Muscle layer of duodenum (tissue), 2 donors: Measurements from ENCODE around the gene LAMTOR2.
"Not testable (repeated sequence)": the region's sequence is repeated elsewhere in the genome, so short reads cannot be mapped to it uniquely, and the experiment has no call there.

ENCODE experiments used
- H3K27ac ChIP-seq: one replicate; pipeline ENCODE4 v1.7.0; 2013; ENCODE audit warnings: mild to moderate bottlenecking, low read length
- H3K27me3 ChIP-seq: one replicate; pipeline ENCODE4 v1.7.0; 2013; ENCODE audit warnings: low read depth, mild to moderate bottlenecking, control low read depth, low read length
- H3K36me3 ChIP-seq, 2 donors: one replicate each; pipeline ENCODE4 v1.7.0; 2013; ENCODE audit warnings: low read length in 2 of 2, control low read depth in 1 of 2, mild to moderate bottlenecking in 1 of 2; ENCODE audit not compliant: insufficient read depth in 2 of 2, control insufficient read depth in 1 of 2
- H3K4me1 ChIP-seq, 2 donors: one replicate each; pipeline ENCODE4 v1.7.0; 2013; ENCODE audit warnings: low read length in 2 of 2, mild to moderate bottlenecking in 2 of 2, control low read depth in 1 of 2, moderate library complexity in 1 of 2; ENCODE audit not compliant: insufficient read depth in 2 of 2, control insufficient read depth in 1 of 2
- H3K4me3 ChIP-seq, 2 donors: one replicate each; pipeline ENCODE4 v1.7.0; 2013; ENCODE audit warnings: low read length in 2 of 2, low read depth in 1 of 2, mild to moderate bottlenecking in 1 of 2
- H3K9me3 ChIP-seq, 2 donors: one replicate each; pipeline ENCODE4 v1.7.0; 2013; ENCODE audit warnings: low read length in 2 of 2, control low read depth in 1 of 2, mild to moderate bottlenecking in 1 of 2; ENCODE audit not compliant: control insufficient read depth in 1 of 2
- donor health status: healthy.

Gene LAMTOR2

DNA sequence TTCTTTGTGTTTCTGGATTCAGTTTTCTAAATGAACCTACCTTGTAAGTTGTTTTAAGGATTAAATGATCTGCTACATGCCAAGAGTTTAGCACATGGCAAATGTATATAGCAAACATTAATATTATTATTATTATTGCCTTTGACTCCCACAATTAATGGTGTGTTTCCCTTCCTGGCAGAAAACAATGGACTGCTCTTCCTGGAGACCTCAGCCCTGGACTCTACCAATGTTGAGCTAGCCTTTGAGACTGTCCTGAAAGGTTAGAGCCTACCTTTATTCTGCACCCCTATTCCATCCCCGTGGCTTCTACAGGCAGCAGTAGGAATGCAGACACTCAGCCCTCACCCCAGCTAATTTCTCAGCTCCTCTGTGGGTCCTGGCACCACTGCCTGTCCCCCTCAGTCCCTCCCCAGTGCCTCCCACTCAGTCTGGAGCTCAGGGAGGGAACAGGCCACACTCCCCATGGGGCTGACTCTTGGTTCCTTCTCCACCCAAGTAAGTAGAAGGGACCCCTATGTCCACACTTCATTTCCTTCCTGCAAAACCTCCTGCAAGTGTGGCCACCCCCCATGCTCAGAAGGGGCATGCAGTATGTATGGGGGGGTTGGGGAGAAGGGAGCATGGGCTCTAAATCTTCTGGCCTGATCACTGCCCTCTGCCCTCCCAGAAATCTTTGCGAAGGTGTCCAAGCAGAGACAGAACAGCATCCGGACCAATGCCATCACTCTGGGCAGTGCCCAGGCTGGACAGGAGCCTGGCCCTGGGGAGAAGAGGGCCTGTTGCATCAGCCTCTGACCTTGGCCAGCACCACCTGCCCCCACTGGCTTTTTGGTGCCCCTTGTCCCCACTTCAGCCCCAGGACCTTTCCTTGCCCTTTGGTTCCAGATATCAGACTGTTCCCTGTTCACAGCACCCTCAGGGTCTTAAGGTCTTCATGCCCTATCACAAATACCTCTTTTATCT lies 15.2 kb downstream of the LAMTOR2 start:
- Histone ChIP-seq H3K27me3 (no peaks in the 10 kb centered on the region), H3K27ac (no peak overlapping the region), H3K4me1 (no peaks in the 10 kb centered on the region), H3K4me3 (no peak overlapping the region), H3K9me3 (no peaks in the 10 kb centered on the region), H3K36me3 (no peaks in the 10 kb centered on the region)

DNA sequence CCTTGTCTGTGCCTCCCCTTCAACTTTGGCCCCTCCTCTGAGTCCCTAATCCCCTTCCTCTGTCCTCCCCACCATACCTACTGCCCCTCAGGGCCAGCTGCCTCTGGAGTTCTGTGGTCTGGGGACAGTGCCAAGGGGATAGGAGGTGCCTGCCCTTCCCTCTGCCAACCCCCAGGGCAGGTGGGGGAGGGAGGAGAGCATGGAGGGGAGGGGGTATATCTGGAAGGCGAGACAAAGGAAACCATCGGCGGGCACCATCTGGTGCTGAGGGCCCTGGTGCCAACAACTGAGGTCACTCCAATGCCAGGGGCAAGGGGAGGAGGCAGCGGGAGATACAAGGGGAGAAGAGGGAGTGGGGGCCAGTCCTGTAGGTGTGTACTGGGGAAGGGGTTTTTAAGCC lies 16.0 kb downstream of the LAMTOR2 start:
- Histone ChIP-seq H3K4me3 (no peak overlapping the region), H3K36me3 (no peaks in the 10 kb centered on the region), H3K27ac (no peak overlapping the region)

DNA sequence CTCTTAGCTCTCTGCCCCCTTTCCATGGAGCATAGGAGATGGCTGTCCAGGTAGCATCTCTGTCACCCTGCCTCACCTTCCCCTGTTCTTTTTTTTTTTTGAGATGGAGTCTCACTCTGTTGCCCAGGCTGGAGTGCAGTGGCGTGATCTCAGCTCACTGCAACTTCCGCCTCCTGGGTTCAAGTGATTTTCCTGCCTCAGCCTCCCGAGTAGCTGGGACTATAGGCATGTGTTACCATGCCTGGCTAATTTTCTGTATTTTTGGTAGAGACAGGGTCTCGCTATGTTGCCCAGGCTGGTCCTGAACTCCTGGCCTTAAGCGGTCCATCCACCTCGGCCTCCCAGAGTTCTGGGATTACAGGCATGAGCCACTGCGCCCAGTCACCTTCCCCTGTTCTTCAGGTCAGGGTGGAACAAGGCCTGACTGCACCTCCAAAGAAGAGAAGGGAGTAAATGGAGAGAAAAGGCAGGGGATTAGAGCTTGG lies 16.8 kb downstream of the LAMTOR2 start:
- not testable (repeated sequence) for H3K4me3 ChIP-seq, H3K4me1 ChIP-seq, H3K9me3 ChIP-seq, H3K27ac ChIP-seq, H3K27me3 ChIP-seq, H3K36me3 ChIP-seq

More for the DNA sequence above, 16.0 kb downstream of the LAMTOR2 start:
- Histone ChIP-seq H3K27me3 (no peaks in the 10 kb centered on the region), H3K9me3 (no peaks in the 10 kb centered on the region), H3K4me1 (no peaks in the 10 kb centered on the region)

DNA sequence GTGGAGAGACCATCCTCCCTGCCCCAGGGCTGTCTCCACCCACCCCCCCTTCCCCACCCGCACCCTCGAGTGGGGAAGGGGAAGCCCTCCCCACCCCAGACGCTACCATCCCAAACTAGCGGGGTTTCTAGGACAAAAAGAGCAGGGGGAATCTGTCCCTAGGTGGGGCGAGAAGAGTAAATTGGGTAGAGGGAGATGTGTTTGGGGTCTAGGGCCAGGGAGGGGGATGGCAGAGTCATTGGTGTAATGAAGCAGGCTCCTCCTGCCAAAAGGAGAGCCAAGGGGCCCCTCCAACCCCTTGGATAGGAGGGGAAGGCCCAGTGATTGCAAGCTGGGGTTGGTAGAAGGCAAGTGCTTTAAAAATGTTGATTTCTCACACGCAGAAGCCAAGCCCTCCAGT lies 17.7 kb downstream of the LAMTOR2 start:
- Histone ChIP-seq H3K27me3 (no peaks in the 10 kb centered on the region), H3K4me3 (no peak overlapping the region), H3K4me1 (no peaks in the 10 kb centered on the region), H3K36me3 (no peaks in the 10 kb centered on the region), H3K9me3 (no peaks in the 10 kb centered on the region), H3K27ac (no peak overlapping the region)

DNA sequence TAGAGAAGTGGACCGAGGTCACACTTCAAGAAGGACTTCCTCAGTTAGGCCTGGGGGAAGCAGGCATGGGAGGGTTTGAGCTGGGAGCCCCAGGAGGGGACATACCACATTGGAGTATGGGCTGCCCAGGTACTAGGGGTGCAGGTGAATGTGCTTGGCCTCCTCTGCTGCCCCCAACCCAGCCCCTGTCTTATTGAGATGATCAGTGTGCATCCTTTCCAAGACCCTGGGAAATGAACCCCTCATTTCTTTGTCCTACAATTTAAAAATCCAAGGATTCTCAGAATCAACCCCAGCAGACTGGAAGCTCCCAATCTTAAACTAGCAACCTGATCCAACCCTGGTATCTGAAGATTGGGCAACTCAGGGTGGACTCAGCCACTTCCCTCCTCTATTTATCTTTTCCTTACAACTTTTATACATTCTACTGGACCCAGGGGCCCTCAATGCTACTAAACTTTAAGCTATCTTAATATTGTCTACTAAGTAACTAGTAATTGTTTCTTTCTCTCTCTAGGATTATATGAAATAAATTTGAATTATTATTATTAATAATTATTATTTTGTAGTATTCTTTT lies 18.6 kb downstream of the LAMTOR2 start:
- H3K27ac ChIP-seq: no peak overlapping the region
- H3K4me3 ChIP-seq: no peak overlapping the region
- H3K36me3 ChIP-seq: no peaks in the 10 kb centered on the region
- no peaks in the 10 kb centered on the region for H3K4me1 ChIP-seq
- no peaks in the 10 kb centered on the region for H3K9me3 ChIP-seq
- H3K27me3 ChIP-seq: no peaks in the 10 kb centered on the region

DNA sequence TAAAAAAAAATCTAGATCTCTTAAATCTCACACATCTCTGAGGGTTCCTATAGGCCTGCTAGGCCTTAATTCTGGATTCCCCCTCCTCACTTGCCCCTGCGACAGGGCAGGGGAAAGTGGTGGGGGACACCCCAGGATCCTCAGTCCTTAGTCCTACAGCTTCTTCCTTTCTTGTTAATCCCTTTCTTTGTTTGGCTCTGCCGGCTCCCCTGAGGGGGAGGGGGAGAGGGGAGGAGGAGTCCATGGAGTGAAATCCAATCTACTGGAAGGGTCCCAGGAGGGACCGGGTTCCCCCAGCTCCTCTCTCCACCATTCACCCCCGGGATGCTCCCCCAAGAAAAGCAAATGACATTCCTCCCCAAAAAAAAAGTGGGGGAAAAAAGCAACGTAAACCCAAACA lies 19.2 kb downstream of the LAMTOR2 start:
- no peaks in the 10 kb centered on the region for H3K4me1 ChIP-seq
- H3K36me3 ChIP-seq: no peaks in the 10 kb centered on the region
- H3K9me3 ChIP-seq: no peaks in the 10 kb centered on the region
- no peaks in the 10 kb centered on the region for H3K27me3 ChIP-seq
- H3K27ac ChIP-seq: no peak overlapping the region
- H3K4me3 ChIP-seq: no peak overlapping the region

DNA sequence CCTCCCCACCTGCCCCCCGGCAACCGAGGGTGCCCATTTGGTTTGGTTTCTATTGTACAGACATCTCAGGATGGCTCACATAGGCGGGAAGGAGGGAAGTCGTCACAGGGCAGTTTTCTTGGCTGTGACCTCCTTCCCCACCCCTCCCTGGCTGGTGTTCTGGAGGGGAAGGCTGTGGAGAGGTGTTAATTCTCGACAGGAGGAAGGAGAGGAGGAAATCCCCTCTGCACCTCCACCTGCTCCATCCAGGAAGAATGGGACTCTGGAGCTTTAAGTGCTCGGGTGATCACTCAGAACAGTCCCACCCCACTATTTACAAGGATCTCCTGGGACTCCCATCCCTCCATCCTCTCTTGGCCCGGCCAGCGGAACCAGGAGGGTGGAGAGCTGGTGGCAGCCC lies 20.1 kb downstream of the LAMTOR2 start:
- no peaks in the 10 kb centered on the region for H3K36me3 ChIP-seq
- no peaks in the 10 kb centered on the region for H3K9me3 ChIP-seq
- no peaks in the 10 kb centered on the region for H3K27me3 ChIP-seq
- no peaks in the 10 kb centered on the region for H3K4me1 ChIP-seq
- H3K27ac ChIP-seq: no peak overlapping the region
- H3K4me3 ChIP-seq: no peak overlapping the region

DNA sequence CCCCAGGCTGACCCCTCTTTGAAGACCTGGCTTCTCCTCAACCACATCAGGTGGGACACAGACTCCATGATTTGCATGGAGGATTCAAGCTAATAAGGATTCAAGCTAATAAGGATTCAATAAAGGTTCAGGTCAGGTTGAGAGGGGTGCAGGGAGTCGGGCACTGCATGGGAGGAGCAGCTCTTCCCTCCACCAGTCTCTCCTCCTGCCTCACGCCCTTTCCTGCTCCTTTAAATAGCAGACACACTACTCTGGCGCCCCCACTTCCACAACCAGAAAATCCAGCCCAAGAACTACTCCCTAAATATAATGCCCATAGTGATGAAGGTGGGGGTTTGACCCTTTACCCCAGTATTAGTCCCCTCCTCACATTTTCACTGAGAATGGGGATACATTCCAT lies 20.6 kb downstream of the LAMTOR2 start:
- Histone ChIP-seq H3K27me3 (no peaks in the 10 kb centered on the region), H3K27ac (no peak overlapping the region), H3K4me1 (no peaks in the 10 kb centered on the region), H3K9me3 (no peaks in the 10 kb centered on the region), H3K36me3 (no peaks in the 10 kb centered on the region), H3K4me3 (no peak overlapping the region)

DNA sequence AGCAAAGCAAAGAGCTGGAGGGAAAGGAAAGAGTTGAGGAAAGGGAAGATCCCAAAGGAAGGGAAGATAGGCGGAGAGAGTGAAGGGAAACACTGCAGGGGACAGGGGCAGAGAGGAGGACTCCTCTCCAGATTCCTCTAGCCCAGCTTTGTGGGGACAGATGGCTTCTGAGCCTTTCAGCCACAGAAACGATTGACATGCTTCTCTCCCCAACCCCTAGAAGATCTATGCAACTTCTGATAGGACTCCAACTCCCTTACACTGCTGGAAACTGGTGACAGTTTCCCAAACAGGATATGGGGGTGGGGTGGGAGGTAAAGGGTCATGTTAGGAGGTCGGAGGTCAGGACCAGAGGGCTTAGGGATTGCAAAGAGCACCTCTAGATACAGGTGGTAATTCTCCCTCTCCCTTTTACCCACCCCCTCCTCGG lies 21.2 kb downstream of the LAMTOR2 start:
- no peaks in the 10 kb centered on the region for H3K4me1 ChIP-seq
- H3K27me3 ChIP-seq: no peaks in the 10 kb centered on the region
- no peaks in the 10 kb centered on the region for H3K9me3 ChIP-seq
- H3K36me3 ChIP-seq: no peaks in the 10 kb centered on the region
- no peak overlapping the region for H3K27ac ChIP-seq
- peak overlapping the region; percentile 44 to 56 for H3K4me3 ChIP-seq

DNA sequence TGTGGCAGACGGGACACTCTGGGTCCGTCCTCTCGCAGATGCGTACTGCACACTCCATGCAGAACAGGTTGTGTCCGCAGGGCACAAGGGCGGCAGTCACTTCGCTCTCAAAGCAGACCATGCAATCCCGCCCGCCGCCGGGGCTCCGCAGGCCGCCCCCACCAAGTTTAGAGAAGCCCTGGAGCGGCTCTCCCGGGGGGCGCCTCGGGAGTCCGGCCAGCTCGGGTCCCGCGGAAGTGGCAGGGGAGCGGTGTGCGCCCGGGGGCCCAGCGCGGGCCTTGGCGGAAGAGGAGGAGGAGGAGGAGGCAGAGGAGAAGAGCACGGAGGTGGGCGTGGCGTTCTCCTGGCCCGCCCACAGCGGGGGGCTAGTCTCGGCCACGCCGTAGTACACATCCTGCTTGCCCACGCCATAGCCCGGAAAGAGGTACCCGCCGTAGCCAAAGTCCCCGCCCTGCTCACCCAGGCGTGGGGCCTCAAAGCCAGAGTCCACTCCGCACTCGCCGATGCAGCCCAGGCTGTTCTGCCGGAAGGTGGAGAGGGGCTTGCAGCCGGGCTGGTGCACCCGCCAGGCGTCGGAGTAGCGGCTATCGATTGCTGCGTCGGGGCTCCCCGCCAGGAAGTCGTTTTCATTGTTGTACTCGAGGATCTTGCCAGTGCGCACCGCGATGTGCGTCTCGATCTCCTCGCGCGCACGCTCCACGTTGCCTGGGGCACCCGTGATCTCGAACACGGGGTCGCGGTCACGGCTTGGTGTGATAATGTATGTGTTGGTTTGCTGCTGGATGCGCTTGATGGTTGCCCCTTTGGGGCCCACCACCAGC lies 22.2 kb downstream of the LAMTOR2 start:
- peaks cover 0 to 5% of the 10 kb centered on the region in 2 donors for H3K4me1 ChIP-seq
- peak overlapping the region; percentile 44 to 56 for H3K4me3 ChIP-seq
- no peaks in the 10 kb centered on the region for H3K36me3 ChIP-seq
- H3K27ac ChIP-seq: no peak overlapping the region
- peaks cover 4% of the 10 kb centered on the region for H3K27me3 ChIP-seq
- H3K9me3 ChIP-seq: no peaks in the 10 kb centered on the region

DNA sequence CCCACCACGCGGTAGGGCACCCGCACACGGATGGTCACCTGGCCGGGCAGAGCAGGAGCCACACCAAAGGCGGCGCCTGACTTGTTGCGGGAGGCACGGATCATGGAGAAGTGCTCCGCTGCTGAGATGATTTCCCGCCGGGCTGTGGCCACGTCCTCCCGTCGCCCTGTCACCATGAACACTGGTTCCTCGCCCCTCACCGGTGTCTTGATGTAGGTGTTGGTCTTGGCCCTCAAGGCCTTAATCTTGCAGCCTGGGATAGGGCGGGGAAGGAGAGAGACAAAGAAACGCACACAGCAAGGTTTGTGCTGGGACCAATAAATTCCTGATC lies 22.8 kb downstream of the LAMTOR2 start:
- H3K9me3 ChIP-seq: no peaks in the 10 kb centered on the region
- H3K4me1 ChIP-seq: peaks cover 0 to 10% of the 10 kb centered on the region in 2 donors
- H3K27me3 ChIP-seq: peaks cover 4% of the 10 kb centered on the region
- H3K4me3 ChIP-seq: peak overlapping the region in 1 of 2 donors; percentile 56
- H3K36me3 ChIP-seq: no peaks in the 10 kb centered on the region
- H3K27ac ChIP-seq: no peak overlapping the region
